Activated CD8-positive, alpha-beta memory T cell treated with anti-CD3 and anti-CD28 coated beads for 4 hours (primary cell): Measurements from ENCODE around the gene SLAIN2.
"Not testable (repeated sequence)": the region's sequence is repeated elsewhere in the genome, so short reads cannot be mapped to it uniquely, and the experiment has no call there.

Source experiments
- DNase-seq, 2 donors: peaks; one replicate each; pipeline ENCODE4 v3.0.0-alpha.2; 2020; ENCODE audit warnings: low read depth in 2 of 2

The SLAIN2 gene

DNA sequence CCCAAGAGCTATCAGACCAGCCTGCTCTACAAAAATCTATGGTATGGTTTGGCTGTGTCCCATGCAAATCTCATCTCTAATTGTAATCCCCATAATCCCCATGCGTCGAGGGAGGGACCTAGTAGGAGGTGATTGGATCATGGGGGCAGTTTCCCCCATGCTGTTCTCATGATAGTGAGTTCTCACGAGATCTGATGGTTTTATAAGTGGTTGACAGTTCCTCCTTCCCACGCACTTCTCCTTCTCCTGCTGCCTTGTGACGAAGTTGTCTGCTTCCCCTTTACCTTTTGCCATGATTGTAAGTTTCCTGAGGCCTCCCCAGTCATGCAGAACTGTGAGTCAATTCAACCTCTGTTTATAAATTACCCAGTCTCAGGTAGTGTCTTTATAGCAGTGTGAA, 99.6 kb downstream of the SLAIN2 start:
- DNase-seq: not testable (repeated sequence)

DNA sequence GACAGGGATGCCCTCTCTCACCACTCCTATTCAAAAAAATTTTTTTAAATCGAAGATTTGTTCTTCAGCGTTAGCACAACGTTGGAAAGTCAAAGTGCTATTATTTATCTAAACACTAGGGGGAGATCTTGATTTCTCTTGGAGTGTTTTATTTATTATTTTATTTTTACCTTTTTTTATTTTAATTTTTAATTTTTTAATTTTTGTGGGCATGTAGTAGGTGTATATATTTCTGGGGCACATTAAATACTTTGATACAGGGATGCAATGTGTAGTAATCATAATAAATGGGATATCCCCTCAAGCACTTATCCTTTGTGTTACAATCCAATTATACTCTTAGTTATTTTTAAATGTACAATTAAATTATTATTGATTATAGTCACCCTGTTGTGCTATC, 104.4 kb downstream of the SLAIN2 start:
- no peak for DNase-seq

DNA sequence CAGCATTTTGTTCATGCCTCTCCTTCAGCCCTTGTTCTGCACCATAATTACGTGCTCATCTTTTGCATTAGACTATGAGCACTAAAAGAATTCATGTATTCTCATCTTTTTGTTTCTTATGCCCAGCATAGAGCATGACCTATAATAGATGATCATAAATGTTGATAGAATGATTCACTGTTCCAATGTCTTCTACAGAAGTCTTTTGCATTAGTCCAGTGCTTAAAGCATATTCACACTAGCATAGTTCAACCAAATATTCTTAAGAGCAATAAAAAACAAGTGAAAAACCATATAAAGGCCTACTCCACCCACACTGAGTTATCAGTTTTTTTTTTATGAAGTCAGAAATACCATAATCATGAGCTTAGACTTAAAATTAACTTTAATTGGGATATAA, 105.3 kb downstream of the SLAIN2 start:
- DNase-seq: no peak

DNA sequence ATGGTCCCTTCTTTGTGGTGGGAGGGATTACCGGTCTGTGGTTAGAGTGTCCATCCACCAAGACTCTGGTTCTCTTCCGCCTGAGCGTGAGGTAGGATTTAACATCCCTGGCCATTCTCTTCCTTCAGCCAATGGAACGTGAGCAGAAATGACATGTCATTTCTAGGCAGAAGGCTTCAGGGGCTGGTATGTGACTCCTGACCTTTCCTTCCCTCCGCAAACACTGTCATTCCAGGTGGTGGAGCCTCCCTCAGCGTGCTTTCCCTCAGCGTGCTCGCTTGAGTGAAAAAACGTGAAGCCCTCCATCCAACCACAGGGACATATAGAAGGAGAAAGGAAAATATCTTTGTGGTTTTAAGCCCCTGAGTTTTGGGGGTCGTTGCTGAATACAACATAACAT, 107.8 kb downstream of the SLAIN2 start:
- DNase-seq: no peak

DNA sequence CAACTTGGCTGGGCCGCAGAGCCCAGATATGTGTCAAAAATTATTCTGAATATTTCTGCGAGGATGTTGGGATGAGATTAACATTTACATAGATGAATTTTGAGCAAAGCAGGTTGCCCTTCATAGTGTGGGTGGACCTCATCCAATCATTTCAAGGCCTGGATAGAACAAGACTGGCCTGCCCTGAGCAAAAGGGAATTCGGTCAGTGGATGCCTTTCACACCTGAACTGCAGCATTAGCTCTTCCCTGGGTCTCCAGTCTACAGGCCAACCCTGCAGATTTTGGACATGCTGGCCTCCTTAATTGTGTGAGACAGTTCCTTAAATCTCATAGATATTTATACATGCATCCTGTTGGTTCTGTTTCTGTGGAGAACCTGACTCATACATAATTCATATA, 109.4 kb downstream of the SLAIN2 start:
- DNase-seq: no peak

DNA sequence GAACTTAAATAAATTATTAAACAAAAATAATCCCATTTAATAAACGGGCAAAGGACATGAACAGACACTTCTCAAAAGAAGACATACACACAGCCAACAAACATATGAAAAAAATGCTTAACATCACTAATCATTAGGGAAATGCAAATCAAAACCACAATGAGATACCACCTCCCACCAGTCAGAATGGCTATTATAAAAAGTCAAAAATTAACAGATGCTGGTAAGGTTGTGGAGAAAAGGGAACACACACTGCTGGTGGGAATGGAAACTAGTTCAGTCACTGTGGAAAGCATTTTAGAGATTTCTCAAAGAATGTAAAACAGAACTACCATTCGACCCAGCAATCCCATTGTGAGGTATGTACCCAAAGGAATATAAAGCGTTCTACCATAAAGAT, 110.3 kb downstream of the SLAIN2 start:
- not testable (repeated sequence) for DNase-seq

DNA sequence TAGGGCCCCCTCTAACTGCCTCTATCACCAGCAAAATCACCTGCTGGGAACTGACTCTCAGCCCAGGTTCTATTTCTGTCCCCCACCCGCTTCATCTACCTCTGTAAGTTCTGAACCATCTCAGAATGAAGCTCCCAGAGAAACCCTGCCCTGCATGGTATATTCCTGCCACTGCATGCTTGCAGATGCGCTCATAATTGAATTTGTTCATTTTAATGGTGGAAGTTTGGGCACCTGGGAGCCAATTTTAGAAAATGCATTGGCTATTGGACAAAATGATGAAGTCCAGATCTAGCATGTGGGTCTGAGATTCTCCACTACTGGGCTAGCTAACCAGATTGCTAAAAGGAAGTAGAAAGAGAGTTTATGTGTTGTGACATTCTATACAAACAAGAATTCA, 113.3 kb downstream of the SLAIN2 start:
- no peak for DNase-seq

DNA sequence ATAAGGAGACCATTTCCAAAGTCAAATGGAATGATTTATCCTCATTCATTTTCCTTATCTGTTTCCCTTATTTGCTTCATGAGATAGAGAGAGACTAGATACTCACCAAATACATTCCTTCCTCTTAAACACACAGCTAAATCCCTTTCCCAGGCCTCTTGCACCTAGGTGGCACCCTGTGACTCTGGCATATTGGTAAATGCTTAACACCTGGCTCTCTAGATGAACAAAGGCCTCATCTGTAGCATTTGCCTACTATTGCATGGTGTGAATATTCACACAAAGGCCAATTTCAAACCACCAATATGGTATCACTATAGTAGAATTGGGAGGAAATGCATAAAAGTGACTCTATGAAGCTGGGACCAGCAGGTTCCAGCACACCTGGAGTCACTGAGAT, 119.7 kb downstream of the SLAIN2 start:
- DNase-seq: no peak

DNA sequence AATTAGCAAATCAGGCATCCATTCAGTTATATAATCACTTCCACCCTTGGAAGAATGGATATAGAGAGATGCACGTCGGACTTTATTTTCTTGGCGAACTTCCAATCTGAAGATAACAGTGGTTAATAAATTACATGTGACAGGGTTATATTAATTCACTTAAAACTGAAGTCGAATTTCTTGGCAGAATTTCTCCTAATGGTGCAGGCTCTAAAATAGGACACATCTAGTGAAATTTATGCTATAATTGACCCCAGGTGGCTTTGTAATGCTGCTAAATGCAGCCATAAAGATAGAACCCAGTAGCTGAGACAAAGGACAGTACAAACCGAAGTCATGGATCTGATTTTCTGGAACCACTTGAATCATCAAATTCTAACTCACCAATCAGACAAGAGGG, 121.0 kb downstream of the SLAIN2 start:
- DNase-seq: no peak

DNA sequence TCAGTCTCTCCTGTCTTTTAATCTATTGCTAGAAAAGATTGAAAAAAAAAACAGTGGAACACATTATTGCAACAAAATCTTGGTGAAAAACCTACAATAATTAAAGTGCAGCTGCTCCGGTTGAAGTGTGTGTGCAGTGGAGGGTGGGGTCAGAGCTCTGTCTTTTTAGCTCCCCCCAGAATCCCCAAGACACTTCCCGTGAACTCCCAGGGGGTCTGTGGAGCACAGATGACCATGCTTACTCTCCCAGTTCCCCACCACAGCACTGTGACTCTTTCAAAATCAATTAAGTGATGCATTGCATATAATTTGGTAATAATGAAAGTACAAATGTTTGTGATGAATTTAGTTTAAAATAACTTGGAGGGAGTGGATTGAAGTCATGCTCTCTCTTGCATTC, 126.1 kb downstream of the SLAIN2 start:
- DNase-seq: no peak

DNA sequence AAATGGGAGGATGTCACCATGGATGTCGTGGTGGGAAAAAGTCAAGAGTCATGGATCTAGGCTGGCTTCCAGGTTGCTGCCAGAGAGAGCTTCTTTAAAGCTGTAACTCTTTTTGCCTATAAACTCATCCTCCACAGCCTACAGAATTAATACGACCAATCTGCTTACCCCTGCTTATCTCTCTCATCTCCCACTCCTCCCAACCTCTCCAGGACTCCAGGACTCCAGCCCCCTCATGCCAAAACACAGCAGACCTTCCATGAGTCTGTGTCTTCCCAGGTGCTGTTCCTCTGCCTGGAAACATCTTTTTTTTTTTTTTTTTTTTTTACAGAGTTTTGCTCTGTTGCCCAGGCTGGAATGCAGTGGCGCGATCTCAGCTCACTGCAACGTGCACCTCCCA, 126.6 kb downstream of the SLAIN2 start:
- no peak for DNase-seq

DNA sequence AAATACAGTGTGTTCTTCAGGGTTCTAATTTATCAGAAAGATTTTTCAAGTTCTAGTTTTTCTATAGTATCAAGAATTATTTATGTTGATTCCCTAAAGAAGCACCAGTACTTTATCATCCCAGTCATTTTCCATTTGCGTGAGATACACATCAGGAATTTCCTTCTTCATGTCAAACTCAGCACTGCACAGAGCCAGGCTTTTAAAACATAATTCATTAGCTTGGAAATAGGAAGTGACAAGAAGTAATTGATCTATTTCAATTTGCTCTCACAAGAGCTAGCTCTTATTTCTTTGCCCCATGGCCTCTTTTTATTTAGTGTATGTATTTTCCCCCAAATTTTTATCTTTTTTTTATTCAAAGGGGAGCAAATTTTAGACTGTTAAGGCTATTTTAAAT, 128.8 kb downstream of the SLAIN2 start:
- no peak for DNase-seq

DNA sequence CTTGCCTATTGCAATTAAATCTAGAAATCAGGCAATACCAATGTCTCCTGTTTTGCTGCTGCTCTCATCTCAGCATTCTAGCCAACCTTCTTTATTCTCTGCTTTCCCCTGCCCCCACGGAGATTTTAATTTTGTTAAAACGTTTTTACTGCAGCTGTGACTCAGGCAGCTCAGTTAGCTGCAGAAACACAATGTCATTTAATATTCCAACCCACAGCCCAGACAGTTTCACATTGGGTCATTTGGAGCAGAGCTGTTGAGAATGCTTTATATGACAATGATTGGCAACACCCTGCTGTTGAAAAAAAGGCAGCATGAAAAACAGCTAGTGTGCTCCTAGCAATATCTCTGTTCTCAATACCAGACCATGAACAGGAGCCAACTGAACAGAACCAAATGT, 129.2 kb downstream of the SLAIN2 start:
- no peak for DNase-seq

DNA sequence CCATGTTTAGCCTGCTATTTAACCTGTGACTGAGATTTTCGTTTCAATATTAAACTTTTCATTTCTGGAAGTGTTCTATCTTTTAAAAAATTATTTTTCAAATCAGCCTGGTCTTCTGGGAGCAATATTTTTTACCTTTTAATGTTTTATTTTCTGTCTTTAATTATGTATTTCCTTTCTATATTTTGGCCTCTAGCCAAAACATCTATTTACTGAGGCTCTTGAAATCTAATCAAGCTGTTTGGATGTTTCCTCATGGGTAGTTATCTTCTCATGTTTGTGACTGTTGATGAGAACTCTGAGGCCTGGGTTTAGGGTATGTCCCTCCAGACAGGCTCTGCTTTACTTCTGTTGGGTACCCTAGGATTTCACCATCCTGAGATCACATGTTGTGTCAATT, 131.5 kb downstream of the SLAIN2 start:
- no peak for DNase-seq

DNA sequence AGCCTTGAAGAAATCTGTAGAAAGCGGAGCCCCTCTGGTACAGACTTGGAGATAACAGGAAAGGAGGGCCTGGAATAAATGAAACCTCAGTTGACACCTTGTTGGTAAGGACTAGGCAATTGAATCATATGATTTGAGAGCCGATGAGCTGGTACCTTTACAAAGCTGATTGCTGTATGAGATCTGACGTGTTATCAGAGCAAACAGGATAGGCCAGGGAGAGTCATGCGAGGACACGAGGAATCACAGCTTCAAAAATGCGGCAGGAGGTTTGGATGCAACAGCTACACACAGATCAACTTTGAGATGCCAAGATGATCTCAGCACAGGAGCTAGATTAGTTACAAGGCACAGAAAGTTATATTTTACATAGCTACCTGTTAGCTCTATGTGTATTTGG, 134.4 kb downstream of the SLAIN2 start:
- no peak for DNase-seq
